ENCODE results near the gene PCDHA3. TPM values are rescaled to one million over a fixed set of nuclear protein-coding genes. Genes with fewer than 3 reads are reported as not detected.
"Not testable (repeated sequence)": the region's sequence is repeated elsewhere in the genome, so short reads cannot be mapped to it uniquely, and the experiment has no call there.

PCDHA3 gene
- total and polyA plus RNA-seq, 4 donors, result 0.07 to 0.74 (median 0.26) TPM

GRCh38 chr5:140835622-140836510, 35.0 kb downstream of the PCDHA3 start:
- H3K27me3 ChIP-seq (ENCODE audit: control insufficient read depth in 3 of 3, insufficient read depth in 3 of 3, low read length in 2 of 3), result no peaks in the 10 kb centered on the region
- ATAC-seq (ENCODE audit: insufficient read depth, low FRiP score) (no peak), DNase-seq (no peak)
- no peaks in the 10 kb centered on the region for H3K4me1 ChIP-seq (ENCODE audit: control insufficient read depth in 5 of 5, insufficient read depth in 5 of 5, low read length in 5 of 5)
- 41 to 49% methylated on average over 103 of the region's 103 CpGs for WGBS, 2 donors
- no peak overlapping the region for H3K9ac ChIP-seq (ENCODE audit: insufficient read depth in 1 of 2, low read length in 2 of 2)
- no peak overlapping the region for H3K27ac ChIP-seq (ENCODE audit: low read depth in 1 of 2, low read length in 1 of 2)
- no peak for TF ChIP-seq CTCF (IDR thresholded peaks at IDR 0.05; ENCODE audit: control extremely low read depth, extremely low read depth)
- peaks cover 0 to 21% (median 2%) of the 10 kb centered on the region in 4 donors for H3K9me3 ChIP-seq (ENCODE audit: control insufficient read depth in 4 of 4, insufficient read depth in 3 of 4, low read length in 3 of 4)
- no peak overlapping the region for H3K4me3 ChIP-seq
- H3K36me3 ChIP-seq (ENCODE audit: control insufficient read depth in 4 of 4, insufficient read depth in 4 of 4, low read length in 4 of 4), result no peaks in the 10 kb centered on the region

- H3K27me3 ChIP-seq (ENCODE audit: control insufficient read depth in 3 of 3, insufficient read depth in 3 of 3, low read length in 2 of 3), result no peaks in the 10 kb centered on the region
- no peak for TF ChIP-seq CTCF (IDR thresholded peaks at IDR 0.05; ENCODE audit: control extremely low read depth, extremely low read depth)
- no peak within 1 kb of the TSS for H3K4me3 ChIP-seq
- H3K36me3 ChIP-seq (ENCODE audit: control insufficient read depth in 4 of 4, insufficient read depth in 4 of 4, low read length in 4 of 4), result no peaks in the 10 kb centered on the region
- ATAC-seq (ENCODE audit: insufficient read depth, low FRiP score) (no peak), DNase-seq (peak in 1 of 3 donors; percentile 1)
- 17 to 25% methylated on average over 40 to 47 of the region's 47 CpGs for WGBS, 2 donors
- H3K27ac ChIP-seq (ENCODE audit: low read depth in 1 of 2, low read length in 1 of 2), result no peak within 1 kb of the TSS
- H3K9ac ChIP-seq (ENCODE audit: insufficient read depth in 1 of 2, low read length in 2 of 2), result no peak within 1 kb of the TSS
- peaks cover 0 to 13% (median 1%) of the 10 kb centered on the region in 4 donors for H3K9me3 ChIP-seq (ENCODE audit: control insufficient read depth in 4 of 4, insufficient read depth in 3 of 4, low read length in 3 of 4)
- no peaks in the 10 kb centered on the region for H3K4me1 ChIP-seq (ENCODE audit: control insufficient read depth in 5 of 5, insufficient read depth in 5 of 5, low read length in 5 of 5)
Observed at GRCh38 chr5:140840978-140841962, 40.4 kb downstream of the PCDHA3 start, which contains the start of gene PCDHA8. Gene PCDHA8 (plus strand): TSS chr5:140841187. CDS start chr5:140841322, 135 bp downstream.

GRCh38 chr5:140842798-140843733, 42.2 kb downstream of the PCDHA3 start:
- no peak overlapping the region for H3K27ac ChIP-seq (ENCODE audit: low read depth in 1 of 2, low read length in 1 of 2)
- no peak for DNase-seq
- H3K4me3 ChIP-seq, result no peak overlapping the region
- no peaks in the 10 kb centered on the region for H3K27me3 ChIP-seq (ENCODE audit: control insufficient read depth in 3 of 3, insufficient read depth in 3 of 3, low read length in 2 of 3)
- H3K9me3 ChIP-seq (ENCODE audit: control insufficient read depth in 4 of 4, insufficient read depth in 3 of 4, low read length in 3 of 4), result peaks cover 0 to 7% (median 1%) of the 10 kb centered on the region in 4 donors
- no peak for ATAC-seq (ENCODE audit: insufficient read depth, low FRiP score)
- 54% methylated on average over 48 of the region's 87 CpGs; no CpG with 5 or more reads in 1 of the 2 donors for WGBS, 2 donors
- no peaks in the 10 kb centered on the region for H3K4me1 ChIP-seq (ENCODE audit: control insufficient read depth in 5 of 5, insufficient read depth in 5 of 5, low read length in 5 of 5)
- no peak for TF ChIP-seq CTCF (IDR thresholded peaks at IDR 0.05; ENCODE audit: control extremely low read depth, extremely low read depth)
- H3K36me3 ChIP-seq (ENCODE audit: control insufficient read depth in 4 of 4, insufficient read depth in 4 of 4, low read length in 4 of 4), result no peaks in the 10 kb centered on the region
- no peak overlapping the region for H3K9ac ChIP-seq (ENCODE audit: insufficient read depth in 1 of 2, low read length in 2 of 2)

- not testable (repeated sequence) for H3K4me3 ChIP-seq; H3K9me3 ChIP-seq (ENCODE audit: control insufficient read depth in 4 of 4, insufficient read depth in 3 of 4, low read length in 3 of 4); H3K4me1 ChIP-seq (ENCODE audit: control insufficient read depth in 5 of 5, insufficient read depth in 5 of 5, low read length in 5 of 5); ATAC-seq (ENCODE audit: insufficient read depth, low FRiP score); H3K27me3 ChIP-seq (ENCODE audit: control insufficient read depth in 3 of 3, insufficient read depth in 3 of 3, low read length in 2 of 3); H3K27ac ChIP-seq (ENCODE audit: low read depth in 1 of 2, low read length in 1 of 2); H3K9ac ChIP-seq (ENCODE audit: insufficient read depth in 1 of 2, low read length in 2 of 2); H3K36me3 ChIP-seq (ENCODE audit: control insufficient read depth in 4 of 4, insufficient read depth in 4 of 4, low read length in 4 of 4)
- peak in 2 of 3 donors; percentile 7 to 14 for DNase-seq
- WGBS, 2 donors, result 6 to 23% methylated on average over 9 to 36 of the region's 48 CpGs
Observed at GRCh38 chr5:140848139-140849102, 47.6 kb downstream of the PCDHA3 start, which contains the start of gene PCDHA9. Gene PCDHA9 (plus strand): TSS chr5:140848382. CDS start chr5:140848496, 114 bp downstream.
